SH-SY5Y (cell line): Measurements from ENCODE around the gene EPB41L2.

Experiments used
- GATA2 ChIP-seq: IDR thresholded peaks from 2 replicates; pipeline ENCODE4 v1.6.1; 2011; ENCODE audit warnings: mild to moderate bottlenecking, low read depth, low read length
- GATA3 ChIP-seq: IDR thresholded peaks from 2 replicates; pipeline ENCODE4 v1.6.1; 2011; ENCODE audit warnings: low read depth, mild to moderate bottlenecking, low read length, moderate library complexity

The EPB41L2 gene

DNA sequence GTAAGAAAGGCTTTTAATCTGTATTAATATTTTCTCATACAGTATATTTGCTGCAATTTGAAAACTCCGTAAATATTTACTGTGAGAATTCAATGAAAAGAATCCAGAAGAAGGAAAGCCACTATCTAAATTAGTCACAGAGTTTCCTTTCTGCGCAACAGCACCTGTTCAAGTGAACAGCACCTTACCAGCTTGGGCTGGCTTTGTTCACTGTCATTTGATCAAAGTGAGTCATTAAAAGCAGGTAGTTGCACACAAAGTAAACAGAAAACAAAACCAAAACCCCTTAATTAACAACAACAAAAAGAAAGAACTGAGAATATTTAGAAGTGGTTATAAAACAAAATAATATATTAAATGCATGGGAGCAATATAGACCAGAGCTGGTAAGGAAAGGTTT lies 223.0 kb downstream of the EPB41L2 start:
- TF ChIP-seq GATA3 (no peak), GATA2 (no peak)

DNA sequence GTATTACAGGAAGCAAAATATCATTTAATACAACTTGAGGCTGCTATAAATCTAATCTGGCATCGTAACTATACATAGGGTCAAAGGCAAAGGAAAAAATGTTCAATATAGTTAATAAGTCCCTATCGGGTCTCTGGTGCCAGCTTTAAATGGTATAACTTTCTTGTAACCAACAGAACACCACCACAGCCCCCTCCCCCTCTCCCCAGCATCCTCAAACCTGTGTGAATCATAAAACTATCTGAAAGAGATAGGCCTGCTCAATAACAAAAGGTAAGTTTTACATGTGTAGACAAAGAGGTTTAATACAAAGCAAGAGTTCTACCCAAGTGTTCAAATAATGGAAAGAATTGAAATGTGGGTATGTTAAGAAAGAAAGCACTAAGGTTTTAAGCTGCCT lies 223.7 kb downstream of the EPB41L2 start:
- no peak for TF ChIP-seq GATA3
- no peak for TF ChIP-seq GATA2

DNA sequence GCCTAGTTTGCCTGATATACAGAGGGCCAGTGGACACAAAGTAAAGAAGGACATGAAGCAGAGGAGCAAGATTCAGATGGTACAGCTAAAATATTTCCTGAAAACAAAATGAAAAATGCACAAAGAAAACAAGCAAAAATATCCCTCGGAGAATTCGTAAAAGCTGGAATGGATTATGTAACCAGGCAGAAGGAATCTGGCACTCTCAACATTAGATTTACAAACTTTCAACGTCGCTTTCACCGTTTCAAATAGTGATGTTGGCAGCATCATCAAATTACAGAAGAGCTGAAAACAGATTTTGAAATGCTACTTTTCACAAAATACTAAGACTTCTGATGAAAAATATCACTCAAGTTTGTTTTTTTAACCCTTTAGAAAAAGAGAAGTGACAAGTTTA lies 224.1 kb downstream of the EPB41L2 start:
- TF ChIP-seq GATA3 (no peak), GATA2 (no peak)

DNA sequence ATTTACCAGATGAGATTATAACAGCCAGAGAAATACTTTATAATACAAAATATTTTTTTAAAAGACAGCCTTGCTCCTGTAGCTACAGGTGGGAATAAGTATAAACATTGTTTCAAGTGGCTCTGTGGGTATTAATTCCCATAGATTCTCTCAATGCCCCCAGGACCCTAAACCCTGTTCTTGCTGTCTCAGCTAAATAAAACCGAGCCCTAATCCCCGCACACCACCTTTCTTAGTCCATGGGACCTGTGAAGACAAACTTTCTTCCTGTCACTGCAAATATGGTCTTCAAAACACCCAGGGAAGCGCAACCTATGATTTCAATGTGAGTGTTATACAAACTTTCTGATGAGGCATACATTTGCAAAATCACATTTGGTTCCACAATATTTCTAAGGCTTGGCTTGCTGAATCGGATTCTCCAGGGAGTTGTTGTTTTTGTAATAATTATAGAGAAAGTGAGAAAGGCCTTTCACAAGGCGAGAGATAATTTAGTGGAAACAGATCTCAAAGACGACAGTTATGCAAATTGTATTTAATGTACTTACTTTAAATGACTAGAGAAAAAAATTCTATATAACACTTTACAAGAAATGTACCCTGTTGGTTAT lies 224.7 kb downstream of the EPB41L2 start:
- no peak for TF ChIP-seq GATA2
- no peak for TF ChIP-seq GATA3

DNA sequence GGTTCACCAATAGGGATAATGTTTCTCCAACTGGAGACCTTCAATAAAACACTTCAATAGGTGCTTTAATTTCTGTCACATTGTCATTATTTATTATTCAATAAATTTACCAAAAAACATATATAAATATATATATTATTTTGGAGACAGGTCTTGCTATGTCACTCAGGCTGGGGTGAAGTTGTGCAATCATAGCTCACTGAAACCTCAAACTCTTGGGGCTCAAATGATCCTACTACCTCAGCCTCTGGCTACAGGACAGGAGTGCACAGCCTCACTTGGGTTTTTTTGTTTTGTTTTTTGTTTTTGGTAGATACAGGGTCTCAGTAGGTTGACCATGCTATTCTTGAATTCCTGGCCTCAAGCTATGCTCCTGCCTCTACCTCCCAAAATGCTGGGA lies 226.0 kb downstream of the EPB41L2 start:
- TF ChIP-seq GATA2 (no peak), GATA3 (no peak)

DNA sequence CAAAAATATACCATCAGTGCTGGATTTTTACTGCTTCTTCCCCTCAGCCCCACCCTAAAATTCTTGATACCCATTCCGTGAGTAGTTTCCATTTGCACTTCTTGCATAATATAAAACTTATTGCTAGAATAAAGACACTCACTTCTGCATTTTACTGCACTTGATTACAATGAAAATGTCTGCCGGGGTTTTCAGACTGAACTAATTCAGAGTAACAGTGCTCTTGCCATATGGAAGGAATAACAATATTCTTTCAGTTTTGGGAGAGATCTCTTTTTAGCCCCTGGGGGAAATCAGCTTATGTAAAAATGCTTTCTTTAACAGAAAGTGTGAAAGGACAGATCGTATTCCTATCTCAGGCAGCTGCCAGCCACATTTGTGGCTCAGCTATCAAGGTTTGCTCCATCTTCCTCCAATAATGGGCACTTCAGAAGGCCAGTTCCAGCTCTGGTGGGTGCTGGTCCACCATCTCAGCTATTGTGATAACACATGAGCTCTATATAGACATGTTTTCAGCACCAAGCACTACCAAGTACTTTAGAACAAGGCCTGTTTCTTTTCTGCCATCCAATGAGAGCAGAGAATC lies 226.9 kb downstream of the EPB41L2 start:
- TF ChIP-seq GATA3: no peak
- TF ChIP-seq GATA2: no peak

DNA sequence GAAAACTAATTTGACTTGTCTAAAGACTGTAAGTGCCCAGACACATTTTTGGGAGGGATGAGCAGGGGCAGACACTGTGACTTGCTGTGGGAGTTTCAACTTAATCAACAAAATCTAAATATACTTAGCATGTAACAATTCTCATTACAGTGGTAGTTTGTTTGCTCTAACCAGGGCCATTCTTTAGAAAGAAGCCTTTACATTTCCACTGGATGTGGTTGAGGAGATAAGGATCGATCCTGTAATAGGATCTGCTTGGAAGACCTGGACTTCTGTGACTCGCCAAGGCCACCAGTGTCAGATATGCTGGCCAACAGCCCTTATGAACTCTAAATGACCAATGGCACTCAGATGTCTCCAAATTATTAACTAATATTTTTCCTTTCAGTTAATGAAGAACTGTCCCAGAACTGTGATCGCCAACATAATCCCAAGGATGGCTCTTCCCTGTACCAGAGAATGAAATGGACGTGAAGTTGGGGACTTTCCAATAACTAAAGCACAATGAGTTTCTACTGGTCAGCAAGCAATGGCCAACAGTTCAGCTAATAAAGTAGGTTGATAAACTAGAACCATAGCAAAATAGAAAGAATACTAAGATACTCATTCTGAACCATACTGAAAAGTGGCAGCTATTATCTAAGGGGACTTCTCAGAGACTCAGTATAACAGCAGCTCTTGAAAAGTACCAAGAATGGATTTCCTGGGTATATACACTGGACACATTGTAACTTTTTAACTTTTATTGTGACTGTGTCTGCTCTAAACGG lies 228.4 kb downstream of the EPB41L2 start:
- TF ChIP-seq GATA3: no peak
- no peak for TF ChIP-seq GATA2

DNA sequence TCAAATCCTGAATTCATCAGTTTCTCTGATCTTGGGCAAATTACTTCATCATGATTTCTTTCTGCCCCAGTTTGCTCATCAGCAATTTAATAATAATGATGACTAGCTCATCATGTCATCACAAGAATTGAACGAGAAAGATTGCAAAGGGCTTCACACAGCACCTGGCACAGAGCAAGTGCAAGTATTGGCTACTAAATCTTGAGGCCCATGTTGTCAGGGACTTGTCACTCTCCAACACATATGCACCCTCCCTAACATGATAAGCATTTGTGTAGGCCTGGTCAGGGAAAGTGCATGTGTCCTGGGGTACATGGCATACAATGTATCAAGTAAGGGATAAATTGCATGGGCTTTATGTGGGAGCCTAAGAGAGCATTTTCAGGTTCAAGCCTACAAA lies 229.5 kb downstream of the EPB41L2 start:
- TF ChIP-seq GATA3 (no peak), GATA2 (no peak)

DNA sequence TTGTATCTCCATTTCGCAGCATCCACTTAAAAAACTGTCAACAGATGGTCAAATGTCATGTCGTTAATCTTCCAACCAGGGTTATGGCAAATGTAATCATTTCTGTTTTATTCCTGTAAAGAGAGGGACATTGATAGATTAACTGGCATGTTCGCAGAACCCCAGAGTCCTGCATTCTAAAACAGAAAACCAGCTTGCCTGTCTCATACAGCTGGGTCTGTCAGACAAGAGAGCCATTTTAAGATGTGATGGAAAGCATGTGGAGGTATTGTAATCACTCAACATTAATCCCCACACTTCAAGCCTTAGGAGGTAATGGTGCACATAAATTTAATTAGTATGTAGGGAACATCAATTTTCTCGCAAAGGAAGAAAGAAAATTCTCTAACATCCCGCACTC lies 231.4 kb downstream of the EPB41L2 start:
- TF ChIP-seq GATA2 (no peak), GATA3 (no peak)

DNA sequence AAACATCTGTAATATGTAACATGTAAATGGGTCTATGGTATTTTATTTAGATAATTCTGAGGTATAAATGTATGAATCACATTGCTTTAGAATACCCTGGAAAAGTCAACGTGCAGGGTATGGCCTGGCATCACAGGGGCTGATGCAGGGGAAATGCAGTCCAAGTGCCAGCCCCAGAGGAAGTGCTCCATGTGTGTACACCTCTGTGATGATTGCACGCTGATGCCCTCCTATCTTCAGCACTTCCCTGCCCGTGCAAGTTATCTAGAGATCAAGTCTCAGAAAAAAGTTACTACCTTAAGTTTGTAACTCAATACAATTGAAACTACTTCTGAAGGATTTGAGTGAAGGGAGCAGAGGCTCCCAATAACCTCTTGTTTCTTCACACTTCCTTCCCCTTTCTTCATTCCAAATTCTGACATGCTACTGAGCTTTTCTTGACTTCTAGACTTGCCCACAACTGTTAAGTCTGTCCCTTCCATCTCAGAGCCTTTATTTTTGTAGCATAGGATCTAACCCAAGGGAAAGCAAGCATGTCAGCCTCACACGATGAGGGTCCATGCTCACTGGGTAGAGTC lies 233.6 kb downstream of the EPB41L2 start:
- TF ChIP-seq GATA2: no peak
- TF ChIP-seq GATA3: no peak

DNA sequence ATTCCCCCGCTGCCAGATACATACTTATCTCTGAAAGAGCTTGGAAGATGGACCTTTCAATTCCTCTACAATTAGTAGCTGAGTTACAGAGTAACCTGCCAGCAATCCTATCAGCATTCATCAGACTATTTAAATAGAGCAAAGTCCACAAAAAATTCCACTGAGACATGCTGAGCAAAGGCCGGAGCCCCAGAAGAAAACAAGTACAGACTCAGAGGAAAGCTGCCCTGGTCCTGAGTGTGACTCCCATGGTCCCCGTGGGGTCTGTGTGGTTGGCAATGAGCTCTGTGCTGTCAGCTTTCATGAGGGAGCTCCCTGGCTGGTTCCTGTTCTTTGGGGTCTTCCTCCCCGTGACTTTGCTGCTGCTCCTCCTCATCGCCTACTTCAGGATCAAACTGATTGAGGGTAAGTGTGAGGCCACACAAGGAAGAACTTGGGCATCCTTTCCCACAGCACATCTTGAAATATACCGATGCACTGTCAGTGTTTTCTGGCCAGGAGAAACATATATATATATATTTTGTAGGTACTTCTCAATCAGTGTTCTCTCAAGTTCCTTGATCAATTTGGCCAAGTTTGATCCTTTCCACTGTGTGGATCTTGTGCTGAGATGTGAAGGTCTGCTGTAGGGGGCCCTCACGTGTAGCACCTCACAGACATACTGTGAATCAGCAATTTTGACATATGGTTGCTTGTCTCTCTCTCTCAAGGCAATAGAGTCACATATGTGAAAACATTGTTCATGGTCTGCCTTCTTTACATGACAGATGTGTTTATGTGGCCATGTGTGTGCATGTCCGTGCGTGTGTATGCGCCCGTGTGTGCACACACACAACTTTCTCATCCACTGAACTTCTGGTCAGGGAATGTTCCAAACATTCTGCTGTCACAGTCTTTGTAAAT lies 235.5 kb downstream of the EPB41L2 start, which contains the start of gene SMLR1:
TSS of gene SMLR1 (plus strand) at position 160 of the 903 bp plus-strand sequence. CDS start at position 168, 8 bp downstream.
- TF ChIP-seq GATA3: no peak
- TF ChIP-seq GATA2: no peak

DNA sequence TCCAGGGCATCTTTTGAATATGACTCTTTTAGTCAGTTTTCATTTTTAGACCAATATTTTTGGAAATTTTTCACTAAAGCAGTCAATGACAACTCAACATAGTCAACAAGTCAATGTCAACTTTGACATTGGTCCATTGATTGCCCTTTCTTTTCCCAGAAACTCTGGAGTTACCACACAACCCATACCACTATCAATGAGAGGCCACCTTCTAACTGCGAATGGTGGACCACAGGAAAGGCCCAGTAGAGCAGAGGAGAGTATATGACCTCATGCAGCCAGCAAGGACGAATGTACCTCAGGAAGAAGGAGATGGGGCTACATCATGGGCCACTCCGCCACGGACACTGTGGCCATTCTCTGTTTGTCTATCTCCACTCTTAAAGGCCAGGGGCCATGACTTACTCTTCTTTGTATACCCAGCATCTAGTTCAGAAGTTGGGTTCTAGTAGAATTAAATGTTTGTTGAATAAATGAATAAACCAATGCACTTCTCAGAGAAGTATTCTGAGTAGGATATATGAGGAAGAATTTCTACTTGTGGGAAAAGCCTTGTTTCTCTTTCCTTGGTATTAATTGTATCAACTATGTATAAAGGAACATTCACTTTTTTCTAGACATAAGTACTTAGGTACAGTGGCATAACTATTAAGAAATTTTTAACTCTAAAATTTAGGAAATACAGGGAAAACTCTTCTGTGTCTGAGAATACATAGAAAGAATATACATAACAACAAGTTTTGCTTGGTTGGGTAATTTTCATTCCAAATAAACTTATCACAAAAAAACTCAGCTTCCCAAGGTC lies 236.4 kb downstream of the EPB41L2 start:
- no peak for TF ChIP-seq GATA3
- no peak for TF ChIP-seq GATA2

DNA sequence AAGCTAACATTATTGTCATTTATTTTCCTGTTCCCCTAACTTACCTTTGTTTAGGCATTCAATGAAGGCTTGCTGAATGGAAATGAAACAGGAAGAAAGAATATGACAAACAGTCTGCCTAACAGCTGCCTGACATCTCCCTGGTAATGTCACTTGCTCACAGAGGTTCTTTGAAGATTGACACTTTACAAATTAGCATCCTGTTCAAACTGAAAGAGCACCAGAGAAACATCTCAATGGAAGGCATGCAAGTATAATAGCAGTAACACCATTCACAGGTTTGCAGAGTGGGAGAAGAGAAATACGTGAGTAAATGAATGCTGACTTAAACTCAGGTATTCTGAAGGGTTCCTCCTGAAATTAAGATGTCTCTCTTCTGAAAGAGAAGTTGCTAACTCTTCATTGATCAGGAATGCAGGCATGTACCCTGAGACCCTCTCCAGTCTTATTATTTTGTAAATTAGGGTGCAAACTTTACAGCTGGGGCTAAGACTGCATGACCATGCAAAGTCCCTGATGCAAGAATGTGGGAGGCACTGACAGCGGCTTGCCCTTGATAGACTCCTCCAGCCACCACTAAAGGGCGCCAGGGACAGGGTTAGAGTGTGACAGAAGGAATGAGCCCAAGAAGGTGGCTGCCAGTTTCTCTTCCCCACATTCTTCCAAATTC lies 237.1 kb downstream of the EPB41L2 start:
- TF ChIP-seq GATA2: no peak
- TF ChIP-seq GATA3: no peak
